Thyroid gland (tissue), 4 donors: ENCODE measurements around the gene CUL9.

Source experiments
- CTCF ChIP-seq, 6 experiments: fragments of 200-600 bp in 3 of 6; fragments of 450-650 bp in 3 of 6; sonication (generic) in 3 of 6; IDR thresholded peaks; one replicate each; pipeline ENCODE4 v1.5.1; 2016 to 2019; ENCODE audit warnings: antibody characterized with exemption in 6 of 6, mild to moderate bottlenecking in 2 of 6, inconsistent platforms in 1 of 6, moderate library complexity in 1 of 6
- POLR2A ChIP-seq, 2 donors: fragments of 450-650 bp; IDR thresholded peaks; one replicate each; pipeline ENCODE4 v1.6.1; 2017; ENCODE audit warnings: antibody characterized with exemption in 2 of 2, mild to moderate bottlenecking in 2 of 2, moderate library complexity in 1 of 2

- TF ChIP-seq CTCF (IDR thresholded peaks at IDR 0.05) = no peak
- no peak for TF ChIP-seq POLR2A (IDR thresholded peaks at IDR 0.05)
These were observed 32.7 kb upstream of the CUL9 start for GRCh38 chr6:43149265-43149664.
